Transverse colon (tissue), 4 donors: Measurements from ENCODE around the gene FOXA1. TPM values are rescaled to one million over a fixed set of nuclear protein-coding genes. Genes with fewer than 3 reads are reported as not detected.

Experiments used
- DNase-seq: peaks from one replicate; pipeline ENCODE4 v3.0.0-alpha.2; 2019
- H3K27ac ChIP-seq, 4 donors: fragments of 200-600 bp; sonication (generic); 2 replicates each; pipeline ENCODE4 v1.5.1; 2016 to 2018; ENCODE audit warnings: inconsistent platforms in 4 of 4
- H3K27me3 ChIP-seq: fragments of 200-600 bp; sonication (generic); 2 replicates; pipeline ENCODE4 v1.5.1; 2017; ENCODE audit warnings: inconsistent platforms
- H3K36me3 ChIP-seq, 4 donors: fragments of 200-600 bp; sonication (generic); 2 replicates each; pipeline ENCODE4 v1.5.1; 2017 to 2019; ENCODE audit warnings: inconsistent platforms in 4 of 4
- H3K4me1 ChIP-seq, 4 donors: fragments of 200-600 bp; sonication (generic); 2 replicates each; pipeline ENCODE4 v1.5.1; 2017 to 2020; ENCODE audit warnings: inconsistent platforms in 4 of 4
- H3K4me3 ChIP-seq, 4 donors: fragments of 200-600 bp; sonication (generic); 1 replicate in 1 of 4; 2 replicates in 3 of 4; pipeline versions ENCODE4 v1.5.1 to v1.6.1; 2017 to 2019; ENCODE audit warnings: inconsistent platforms in 4 of 4
- H3K9me3 ChIP-seq, 2 donors: fragments of 200-600 bp; sonication (generic); 2 replicates each; pipeline ENCODE4 v1.5.1; 2017 to 2019; ENCODE audit warnings: inconsistent platforms in 2 of 2
- EP300 ChIP-seq: sonication (generic); formaldehyde crosslinking; IDR thresholded peaks from one replicate; pipeline ENCODE4 v1.6.1; 2017; ENCODE audit warnings: antibody characterized with exemption, low read depth
- POLR2A ChIP-seq: fragments of 450-650 bp; IDR thresholded peaks from one replicate; pipeline ENCODE4 v1.6.1; 2016; ENCODE audit warnings: antibody characterized with exemption, mild to moderate bottlenecking, moderate library complexity
- POLR2AphosphoS5 ChIP-seq, 3 donors: sonication (generic); formaldehyde crosslinking; IDR thresholded peaks; one replicate each; pipeline ENCODE4 v1.6.1; 2016; ENCODE audit warnings: antibody characterized with exemption in 3 of 3
- WGBS, 2 donors: methylation state at CpG; one replicate each; pipeline ENCODE4 v1.1.5; 2018; ENCODE audit warnings: low coverage in 1 of 2; 5-methylcytosine and 5-hydroxymethylcytosine counted together
- in situ Hi-C, 4 donors: fragments of 200-750 bp; cut with MboI; loops; one replicate each; pipeline versions ENCODE4 v1.15.0 to v1.15.1; 2017; ENCODE audit warnings: low sequenced_read_pairs in 3 of 4, low pct_ligation_motif_present in 1 of 4, low pct_unique_long_range_greater_than_20kb in 1 of 4
- intact Hi-C: fragments of 100-400 bp; cut with DNase I; formaldehyde crosslinking; loops from one replicate; pipeline ENCODE4 v1.15.1; 2023; ENCODE audit warnings: low total_unique reads
- total RNA-seq, 4 donors: library from RNA; depleted of rRNA; stranded (reverse); fragments of >200 nt; gene quantifications; one replicate each; pipeline ENCODE4 v1.1.0, GENCODE V29; 2016
- TF ChIP-seq, protein P1 (sequence below), 5 experiments: fragments of 200-600 bp in 3 of 5; fragments of 450-650 bp in 2 of 5; sonication (generic) in 3 of 5; IDR thresholded peaks; 1 replicate in 2 of 5; 2 replicates in 3 of 5; pipeline ENCODE4 v1.5.1; 2016 to 2017; ENCODE audit warnings: antibody characterized with exemption in 5 of 5, inconsistent platforms in 3 of 5, mild to moderate bottlenecking in 2 of 5, moderate library complexity in 1 of 5

The FOXA1 gene
- total RNA-seq, 4 donors from 2014 or later = 53.2 to 157 (median 71.4) TPM

DNA sequence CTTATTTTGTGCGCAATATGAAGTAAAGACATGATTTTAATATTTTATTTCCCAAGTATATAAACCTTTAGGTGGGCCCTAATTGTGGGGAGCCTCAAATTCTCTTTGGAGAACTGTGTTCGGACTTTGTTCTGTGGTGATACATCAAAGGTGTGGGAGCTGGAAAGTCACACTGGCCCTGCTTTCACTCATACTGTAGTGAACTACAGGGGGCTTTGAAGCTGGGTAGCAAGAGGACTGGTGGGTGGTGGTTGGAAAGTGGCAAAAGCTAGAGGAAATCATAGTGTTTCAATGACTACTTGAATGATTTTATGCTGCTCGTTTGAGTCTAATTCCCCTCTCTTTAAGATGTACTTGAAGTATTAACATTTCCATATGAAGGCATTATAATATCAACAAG lies 13.6 kb upstream of the FOXA1 start:
- intact Hi-C loops (no loop called here), in situ Hi-C loops (no loop called here)
- Histone ChIP-seq H3K4me1 (no peaks in the 10 kb centered on the region), H3K4me3 (no peak overlapping the region), H3K36me3 (no peaks in the 10 kb centered on the region), H3K27ac (no peak overlapping the region), H3K27me3 (peaks cover 40% of the 10 kb centered on the region), H3K9me3 (peaks cover 0 to 7% of the 10 kb centered on the region in 2 donors)
- 69 to 82% methylated on average over 2 to 3 of the region's 3 CpGs for WGBS, 2 donors
- TF ChIP-seq POLR2AphosphoS5 (IDR thresholded peaks at IDR 0.05) (no peak), POLR2A (no peak), EP300 (no peak)
- TF ChIP-seq, protein P1, sequence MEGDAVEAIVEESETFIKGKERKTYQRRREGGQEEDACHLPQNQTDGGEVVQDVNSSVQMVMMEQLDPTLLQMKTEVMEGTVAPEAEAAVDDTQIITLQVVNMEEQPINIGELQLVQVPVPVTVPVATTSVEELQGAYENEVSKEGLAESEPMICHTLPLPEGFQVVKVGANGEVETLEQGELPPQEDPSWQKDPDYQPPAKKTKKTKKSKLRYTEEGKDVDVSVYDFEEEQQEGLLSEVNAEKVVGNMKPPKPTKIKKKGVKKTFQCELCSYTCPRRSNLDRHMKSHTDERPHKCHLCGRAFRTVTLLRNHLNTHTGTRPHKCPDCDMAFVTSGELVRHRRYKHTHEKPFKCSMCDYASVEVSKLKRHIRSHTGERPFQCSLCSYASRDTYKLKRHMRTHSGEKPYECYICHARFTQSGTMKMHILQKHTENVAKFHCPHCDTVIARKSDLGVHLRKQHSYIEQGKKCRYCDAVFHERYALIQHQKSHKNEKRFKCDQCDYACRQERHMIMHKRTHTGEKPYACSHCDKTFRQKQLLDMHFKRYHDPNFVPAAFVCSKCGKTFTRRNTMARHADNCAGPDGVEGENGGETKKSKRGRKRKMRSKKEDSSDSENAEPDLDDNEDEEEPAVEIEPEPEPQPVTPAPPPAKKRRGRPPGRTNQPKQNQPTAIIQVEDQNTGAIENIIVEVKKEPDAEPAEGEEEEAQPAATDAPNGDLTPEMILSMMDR (IDR thresholded peaks at IDR 0.05) = no peak
- no peak for DNase-seq

DNA sequence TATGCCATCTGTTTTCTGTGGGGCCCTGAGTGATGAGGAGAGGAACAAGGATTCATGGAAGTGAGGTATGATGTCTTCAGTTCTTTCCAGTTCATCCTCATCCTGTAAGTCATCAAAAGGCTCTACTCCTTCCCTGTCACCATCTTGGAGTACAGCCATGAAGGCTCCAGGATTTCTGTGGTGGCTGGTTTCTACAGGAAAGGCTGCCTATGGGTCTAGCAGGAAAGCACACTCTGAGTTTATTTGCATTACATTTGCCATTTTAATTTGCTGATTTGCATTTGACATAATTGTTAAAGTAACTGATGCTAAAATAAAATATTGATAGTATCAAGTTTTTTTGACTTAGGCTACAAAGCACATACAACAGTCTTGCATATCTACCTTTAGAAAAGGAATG lies 11.6 kb upstream of the FOXA1 start:
- Histone ChIP-seq H3K4me1 (peaks cover 0 to 10% (median 5%) of the 10 kb centered on the region in 4 donors), H3K27ac (no peak overlapping the region), H3K27me3 (peaks cover 52% of the 10 kb centered on the region), H3K36me3 (no peaks in the 10 kb centered on the region), H3K4me3 (no peak overlapping the region), H3K9me3 (no peaks in the 10 kb centered on the region)
- TF ChIP-seq EP300 = no peak
- TF ChIP-seq, protein P1 (IDR thresholded peaks at IDR 0.05) = no peak
- no peak for TF ChIP-seq POLR2A
- no peak for TF ChIP-seq POLR2AphosphoS5 (IDR thresholded peaks at IDR 0.05)
- DNase-seq = no peak
- in situ Hi-C loops (no loop called here), intact Hi-C loops (no loop called here)

DNA sequence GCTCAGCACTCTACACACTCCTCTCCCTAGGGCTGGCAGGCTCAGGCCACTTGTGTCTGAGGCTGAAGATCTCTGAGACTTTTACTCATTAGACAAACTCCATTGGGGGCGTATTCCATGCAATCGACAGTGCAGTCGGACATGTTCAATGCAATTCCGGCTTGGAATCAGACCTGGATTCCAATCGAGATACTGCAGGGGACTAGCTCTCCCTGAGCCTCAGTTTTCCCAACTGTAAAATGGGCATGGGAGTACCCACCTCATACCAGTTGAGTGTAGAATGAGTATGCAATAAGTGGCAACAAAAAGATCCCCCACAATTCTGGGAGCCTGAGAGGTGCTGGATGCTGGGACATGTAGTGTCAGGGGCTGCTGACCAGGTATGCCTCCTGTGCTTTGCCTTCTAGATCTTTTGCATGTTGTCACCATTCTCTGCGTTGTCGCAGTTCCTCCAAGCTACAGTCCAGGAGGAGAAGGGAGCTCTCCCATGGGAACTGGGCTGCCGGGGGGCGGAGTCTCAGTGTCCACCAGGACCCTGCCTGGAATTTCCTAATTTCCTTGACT lies 8.7 kb upstream of the FOXA1 start:
- in situ Hi-C loops = no loop called here
- peaks cover 58% of the 10 kb centered on the region for H3K27me3 ChIP-seq
- no peak overlapping the region for H3K27ac ChIP-seq
- 88% methylated on average over 9 of the region's 9 CpGs; no CpG with 5 or more reads in 1 of the 2 donors for WGBS, 2 donors
- H3K4me3 ChIP-seq = no peak overlapping the region
- H3K4me1 ChIP-seq = peaks cover 5 to 35% (median 21%) of the 10 kb centered on the region in 4 donors
- H3K36me3 ChIP-seq = no peaks in the 10 kb centered on the region
- intact Hi-C loops = no loop called here
- no peaks in the 10 kb centered on the region for H3K9me3 ChIP-seq
- TF ChIP-seq EP300 (no peak), POLR2AphosphoS5 (IDR thresholded peaks at IDR 0.05) (no peak), POLR2A (no peak)
- no peak for DNase-seq

DNA sequence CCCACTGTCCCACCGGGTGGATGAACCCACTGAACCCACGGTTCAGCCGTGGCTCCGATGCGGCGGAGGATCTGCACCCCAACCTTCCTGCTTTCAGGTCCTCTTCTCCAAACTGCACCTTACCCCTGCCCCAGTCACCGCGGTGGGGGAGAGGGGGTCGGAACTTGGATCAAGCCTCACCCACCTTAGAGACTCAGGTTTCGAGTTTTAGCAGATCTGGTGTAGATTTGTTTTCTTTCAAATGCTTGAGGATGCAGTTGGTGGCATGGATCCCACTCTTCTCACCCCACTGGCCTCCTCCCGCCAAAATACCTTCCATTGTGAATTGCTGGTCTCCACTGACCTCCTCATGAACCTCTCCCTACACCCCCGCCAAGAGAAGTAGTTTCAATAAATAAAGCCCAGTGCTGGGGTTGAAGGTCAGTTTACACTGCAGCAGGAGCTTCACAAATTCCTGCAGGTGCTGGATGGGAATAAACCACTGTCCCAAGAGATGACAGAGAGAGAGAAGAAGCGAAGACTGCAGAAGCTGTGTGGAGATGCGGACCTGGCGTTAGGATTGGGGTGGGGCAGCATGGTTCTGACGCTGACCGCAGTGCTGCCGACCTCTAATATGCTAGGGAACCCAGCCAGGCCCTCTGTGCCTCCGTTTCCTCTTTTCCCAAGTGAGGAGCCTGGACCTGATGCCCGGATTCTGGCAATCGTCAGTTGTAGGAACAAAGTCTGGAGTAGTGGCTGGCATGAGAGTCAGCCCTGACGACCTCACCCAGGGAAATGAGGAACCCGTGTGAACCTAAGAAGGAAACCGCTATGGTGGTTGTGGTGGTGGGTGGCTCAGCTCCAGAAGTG lies 7.8 kb upstream of the FOXA1 start:
- peaks cover 68% of the 10 kb centered on the region for H3K27me3 ChIP-seq
- no peak for DNase-seq
- no peak overlapping the region for H3K4me3 ChIP-seq
- in situ Hi-C loops = no loop called here
- no peak for TF ChIP-seq POLR2A
- TF ChIP-seq, protein P1 (IDR thresholded peaks at IDR 0.05) = no peak
- no peak for TF ChIP-seq POLR2AphosphoS5 (IDR thresholded peaks at IDR 0.05)
- TF ChIP-seq EP300 = no peak
- H3K36me3 ChIP-seq = no peaks in the 10 kb centered on the region
- 13 to 30% methylated on average over 7 to 24 of the region's 24 CpGs for WGBS, 2 donors
- no peaks in the 10 kb centered on the region for H3K9me3 ChIP-seq
- H3K27ac ChIP-seq = no peak overlapping the region
- intact Hi-C loops = no loop called here
- H3K4me1 ChIP-seq = peaks cover 5 to 45% (median 30%) of the 10 kb centered on the region in 4 donors
